Activated CD4-positive, alpha-beta T cell treated with anti-CD3 and anti-CD28 coated beads, Interleukin-2, amount 50 U/mL, for 16 hours (primary cell): ENCODE results near the gene DNAH17.
"Not testable (repeated sequence)": the region's sequence is repeated elsewhere in the genome, so short reads cannot be mapped to it uniquely, and the experiment has no call there.

ENCODE experiments used
- DNase-seq: peaks from one replicate; pipeline ENCODE4 v3.0.0-alpha.2; 2020

Gene DNAH17

GRCh38 chr17:78522031-78522809, 55.0 kb downstream of the DNAH17 start:
- DNase-seq: no peak

- DNase-seq: no peak
Observed at GRCh38 chr17:78517421-78517820, 59.8 kb downstream of the DNAH17 start.

GRCh38 chr17:78515480-78515879, 61.7 kb downstream of the DNAH17 start:
- no peak for DNase-seq

- DNase-seq: no peak
Observed at GRCh38 chr17:78514521-78514920, 62.7 kb downstream of the DNAH17 start.

- DNase-seq: no peak
Observed at GRCh38 chr17:78512976-78513375, 64.2 kb downstream of the DNAH17 start.

GRCh38 chr17:78510141-78511075, 66.8 kb downstream of the DNAH17 start:
- no peak for DNase-seq

GRCh38 chr17:78507526-78507925, 69.7 kb downstream of the DNAH17 start:
- DNase-seq: no peak

GRCh38 chr17:78506454-78507309, 70.5 kb downstream of the DNAH17 start:
- no peak for DNase-seq

- DNase-seq: no peak
Observed at GRCh38 chr17:78504156-78504925, 72.9 kb downstream of the DNAH17 start.

- not testable (repeated sequence) for DNase-seq
Observed at GRCh38 chr17:78503388-78503787, 73.8 kb downstream of the DNAH17 start.

- DNase-seq: no peak
Observed at GRCh38 chr17:78502611-78503148, 74.5 kb downstream of the DNAH17 start.

GRCh38 chr17:78501241-78502036, 75.8 kb downstream of the DNAH17 start:
- DNase-seq: no peak

GRCh38 chr17:78500806-78501205, 76.4 kb downstream of the DNAH17 start:
- no peak for DNase-seq

- DNase-seq: no peak
Observed at GRCh38 chr17:78499715-78500540, 77.3 kb downstream of the DNAH17 start.

GRCh38 chr17:78498848-78499247, 78.3 kb downstream of the DNAH17 start:
- DNase-seq: no peak

- DNase-seq: peak; percentile 46
Observed at GRCh38 chr17:78497115-78497540, 80.1 kb downstream of the DNAH17 start.

GRCh38 chr17:78496311-78496710, 80.9 kb downstream of the DNAH17 start:
- no peak for DNase-seq

GRCh38 chr17:78495634-78496033, 81.6 kb downstream of the DNAH17 start:
- DNase-seq: no peak

GRCh38 chr17:78494696-78495330, 82.4 kb downstream of the DNAH17 start:
- no peak for DNase-seq
